ENCODE results near the gene MAS1L.
"Not testable (repeated sequence)": the region's sequence is repeated elsewhere in the genome, so short reads cannot be mapped to it uniquely, and the experiment has no call there.

Gene MAS1L

GRCh38 chr6:29451471-29452193 lies 36.1 kb downstream of the MAS1L start:
- Histone ChIP-seq H3K36me3 (replicated peaks; ENCODE audit: low read depth, low read length) (no peaks in the 10 kb centered on the region), H4K20me1 (ENCODE audit: insufficient read depth, low read length) (no peaks in the 10 kb centered on the region), H3K27me3 (ENCODE audit: low read depth, low read length) (0 out of 2 replicates have a peak, but pooled peaks cover 4% of the 10 kb centered on the region), H3K27ac (ENCODE audit: low read length) (no peak overlapping the region), H3K4me2 (ENCODE audit: low read length) (no peak overlapping the region), H3K9ac (ENCODE audit: low read length) (no peak overlapping the region), H3K4me1 (ENCODE audit: low read length) (no peaks in the 10 kb centered on the region), H3K79me2 (ENCODE audit: low read length) (no peaks in the 10 kb centered on the region), H3K4me3 (ENCODE audit: low read length) (no peak overlapping the region), H3K9me3 (ENCODE audit: insufficient read depth, low read length) (no peaks in the 10 kb centered on the region), H2AFZ (ENCODE audit: low read depth, low read length) (no peak overlapping the region)
- TF ChIP-seq, protein P1, sequence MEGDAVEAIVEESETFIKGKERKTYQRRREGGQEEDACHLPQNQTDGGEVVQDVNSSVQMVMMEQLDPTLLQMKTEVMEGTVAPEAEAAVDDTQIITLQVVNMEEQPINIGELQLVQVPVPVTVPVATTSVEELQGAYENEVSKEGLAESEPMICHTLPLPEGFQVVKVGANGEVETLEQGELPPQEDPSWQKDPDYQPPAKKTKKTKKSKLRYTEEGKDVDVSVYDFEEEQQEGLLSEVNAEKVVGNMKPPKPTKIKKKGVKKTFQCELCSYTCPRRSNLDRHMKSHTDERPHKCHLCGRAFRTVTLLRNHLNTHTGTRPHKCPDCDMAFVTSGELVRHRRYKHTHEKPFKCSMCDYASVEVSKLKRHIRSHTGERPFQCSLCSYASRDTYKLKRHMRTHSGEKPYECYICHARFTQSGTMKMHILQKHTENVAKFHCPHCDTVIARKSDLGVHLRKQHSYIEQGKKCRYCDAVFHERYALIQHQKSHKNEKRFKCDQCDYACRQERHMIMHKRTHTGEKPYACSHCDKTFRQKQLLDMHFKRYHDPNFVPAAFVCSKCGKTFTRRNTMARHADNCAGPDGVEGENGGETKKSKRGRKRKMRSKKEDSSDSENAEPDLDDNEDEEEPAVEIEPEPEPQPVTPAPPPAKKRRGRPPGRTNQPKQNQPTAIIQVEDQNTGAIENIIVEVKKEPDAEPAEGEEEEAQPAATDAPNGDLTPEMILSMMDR (IDR thresholded peaks at IDR 0.05; ENCODE audit: low read depth, low read length) = no peak
- TF ChIP-seq EZH2phosphoT487 (IDR thresholded peaks at IDR 0.05; ENCODE audit: low read depth) = no peak

DNA sequence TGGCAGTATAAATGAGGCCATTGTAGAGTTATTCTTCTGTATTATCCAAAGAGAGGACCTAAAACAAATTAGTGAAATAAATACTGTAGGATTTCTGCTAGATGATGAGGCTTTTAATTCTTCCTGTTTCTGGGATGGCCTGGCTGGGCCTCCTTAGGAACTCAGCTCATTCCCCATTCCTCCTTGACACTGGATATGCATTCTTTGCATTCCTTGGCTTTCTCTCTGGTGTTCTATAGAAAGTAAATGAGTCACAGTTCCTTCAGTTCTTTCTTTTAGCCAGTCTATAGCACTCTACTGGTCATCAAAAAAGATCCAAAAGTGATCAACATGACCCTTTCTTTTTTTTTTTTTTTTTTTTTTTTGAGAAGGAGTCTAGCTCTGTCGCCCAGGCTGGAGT lies 40.1 kb downstream of the MAS1L start:
- Histone ChIP-seq H3K9ac (ENCODE audit: low read length) (no peak overlapping the region), H2AFZ (ENCODE audit: low read depth, low read length) (no peak overlapping the region), H3K27ac (ENCODE audit: low read length) (no peak overlapping the region), H4K20me1 (ENCODE audit: insufficient read depth, low read length) (no peaks in the 10 kb centered on the region), H3K36me3 (replicated peaks; ENCODE audit: low read depth, low read length) (no peaks in the 10 kb centered on the region), H3K79me2 (ENCODE audit: low read length) (no peaks in the 10 kb centered on the region), H3K27me3 (ENCODE audit: low read depth, low read length) (0 out of 2 replicates have a peak, but pooled peaks cover 4% of the 10 kb centered on the region), H3K9me3 (ENCODE audit: insufficient read depth, low read length) (no peaks in the 10 kb centered on the region), H3K4me2 (ENCODE audit: low read length) (no peak overlapping the region), H3K4me1 (ENCODE audit: low read length) (no peaks in the 10 kb centered on the region), H3K4me3 (ENCODE audit: low read length) (no peak overlapping the region)
- TF ChIP-seq, protein P1 (IDR thresholded peaks at IDR 0.05; ENCODE audit: low read depth, low read length) = no peak
- no peak for TF ChIP-seq EZH2phosphoT487 (IDR thresholded peaks at IDR 0.05; ENCODE audit: low read depth)

- not testable (repeated sequence) for H3K36me3 ChIP-seq (replicated peaks; ENCODE audit: low read depth, low read length); H3K9me3 ChIP-seq (ENCODE audit: insufficient read depth, low read length); H3K79me2 ChIP-seq (ENCODE audit: low read length); H3K4me3 ChIP-seq (ENCODE audit: low read length); H4K20me1 ChIP-seq (ENCODE audit: insufficient read depth, low read length); H3K27ac ChIP-seq (ENCODE audit: low read length); H3K4me2 ChIP-seq (ENCODE audit: low read length); H3K27me3 ChIP-seq (ENCODE audit: low read depth, low read length); H3K9ac ChIP-seq (ENCODE audit: low read length); H2AFZ ChIP-seq (ENCODE audit: low read depth, low read length); H3K4me1 ChIP-seq (ENCODE audit: low read length)
Observed at GRCh38 chr6:29444031-29444430, 43.7 kb downstream of the MAS1L start.

DNA sequence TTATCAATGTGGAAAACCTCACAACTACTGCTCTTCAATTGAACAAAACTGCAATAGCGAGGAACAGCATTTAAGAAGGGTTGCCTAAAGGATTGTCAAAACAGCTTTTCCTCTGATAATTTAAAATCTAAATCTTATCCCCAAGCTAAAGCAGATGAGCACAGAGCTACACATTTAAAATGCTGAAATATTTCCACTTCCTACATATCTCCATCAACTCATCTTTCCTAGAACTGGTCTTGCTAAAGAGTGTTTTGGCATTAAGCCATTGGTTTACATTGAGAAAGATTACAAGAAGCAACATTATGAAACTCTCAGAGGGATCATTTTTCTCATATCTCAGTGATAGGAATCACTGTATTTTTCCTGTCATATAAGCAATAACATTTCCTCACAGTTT lies 45.0 kb downstream of the MAS1L start:
- no peak overlapping the region for H3K4me2 ChIP-seq (ENCODE audit: low read length)
- H3K9ac ChIP-seq (ENCODE audit: low read length) = no peak overlapping the region
- H3K9me3 ChIP-seq (ENCODE audit: insufficient read depth, low read length) = no peaks in the 10 kb centered on the region
- H3K27me3 ChIP-seq (ENCODE audit: low read depth, low read length) = 0 out of 2 replicates have a peak, but pooled peaks cover 4% of the 10 kb centered on the region
- H3K4me3 ChIP-seq (ENCODE audit: low read length) = no peak overlapping the region
- no peaks in the 10 kb centered on the region for H3K79me2 ChIP-seq (ENCODE audit: low read length)
- no peaks in the 10 kb centered on the region for H3K4me1 ChIP-seq (ENCODE audit: low read length)
- H3K27ac ChIP-seq (ENCODE audit: low read length) = no peak overlapping the region
- no peaks in the 10 kb centered on the region for H3K36me3 ChIP-seq (replicated peaks; ENCODE audit: low read depth, low read length)
- TF ChIP-seq, protein P1 (IDR thresholded peaks at IDR 0.05; ENCODE audit: low read depth, low read length) = no peak
- H4K20me1 ChIP-seq (ENCODE audit: insufficient read depth, low read length) = no peaks in the 10 kb centered on the region
- H2AFZ ChIP-seq (ENCODE audit: low read depth, low read length) = no peak overlapping the region

Measured in OCI-LY3 (cell line).